Measurements from ENCODE around the gene ZNF606. TPM values are rescaled to one million over a fixed set of nuclear protein-coding genes. Genes with fewer than 3 reads are reported as not detected.

Gene ZNF606
- total RNA-seq, 1 donor from 2014 or later = 48.7 TPM

DNA sequence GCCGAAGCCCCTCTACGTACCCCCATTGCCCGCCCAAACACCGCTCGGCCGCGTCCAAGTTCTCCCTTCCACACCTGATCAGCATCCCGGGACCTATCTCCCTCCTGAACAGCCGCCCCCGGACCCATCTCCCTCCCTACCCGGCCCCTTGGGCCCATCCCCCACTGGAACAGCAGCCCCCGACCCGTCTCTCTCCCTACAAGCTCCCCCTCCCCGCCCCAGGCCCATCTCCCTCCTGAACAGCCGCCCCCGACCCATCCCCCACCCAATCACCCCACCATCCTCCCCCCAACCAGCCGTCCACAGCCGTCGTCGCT is 31.8 kb upstream of the ZNF606 start:
- Histone ChIP-seq H2AFZ (replicated peaks) (no peak overlapping the region), H3K4me1 (peaks cover 14% of the 10 kb centered on the region), H3F3A (ENCODE audit: low read depth) (peaks cover 28% of the 10 kb centered on the region), H3K36me3 (no peaks in the 10 kb centered on the region), H3K79me2 (ENCODE audit: low read depth) (no peaks in the 10 kb centered on the region), H3K9ac (peak overlapping the region; percentile 68), H4K20me1 (ENCODE audit: low read depth) (no peaks in the 10 kb centered on the region), H3K4me3 (peak overlapping the region; percentile 67), H3K27me3 (peaks cover 6% of the 10 kb centered on the region), H3K9me3 (ENCODE audit: low read depth) (no peaks in the 10 kb centered on the region), H3K27ac (peak overlapping the region; percentile 41), H3K4me2 (peak overlapping the region; percentile 86)
- DNase-seq (ENCODE audit: low spot score) = peak; percentile 51
- Mint-ChIP-seq H3K27me3 (ENCODE audit: insufficient read depth, low read depth) (peaks cover 9% of the 10 kb centered on the region), H3K9me3 (peaks cover 56% of the 10 kb centered on the region), H3K4me3 (no peak overlapping the region), H3K4me1 (peaks cover 2% of the 10 kb centered on the region), H3K27ac (no peak overlapping the region), H3K36me3 (peaks cover 12% of the 10 kb centered on the region)
- no peak for TF ChIP-seq EZH2phosphoT487 (IDR thresholded peaks at IDR 0.05)
- no peak for TF ChIP-seq EZH2 (IDR thresholded peaks at IDR 0.05)

DNA sequence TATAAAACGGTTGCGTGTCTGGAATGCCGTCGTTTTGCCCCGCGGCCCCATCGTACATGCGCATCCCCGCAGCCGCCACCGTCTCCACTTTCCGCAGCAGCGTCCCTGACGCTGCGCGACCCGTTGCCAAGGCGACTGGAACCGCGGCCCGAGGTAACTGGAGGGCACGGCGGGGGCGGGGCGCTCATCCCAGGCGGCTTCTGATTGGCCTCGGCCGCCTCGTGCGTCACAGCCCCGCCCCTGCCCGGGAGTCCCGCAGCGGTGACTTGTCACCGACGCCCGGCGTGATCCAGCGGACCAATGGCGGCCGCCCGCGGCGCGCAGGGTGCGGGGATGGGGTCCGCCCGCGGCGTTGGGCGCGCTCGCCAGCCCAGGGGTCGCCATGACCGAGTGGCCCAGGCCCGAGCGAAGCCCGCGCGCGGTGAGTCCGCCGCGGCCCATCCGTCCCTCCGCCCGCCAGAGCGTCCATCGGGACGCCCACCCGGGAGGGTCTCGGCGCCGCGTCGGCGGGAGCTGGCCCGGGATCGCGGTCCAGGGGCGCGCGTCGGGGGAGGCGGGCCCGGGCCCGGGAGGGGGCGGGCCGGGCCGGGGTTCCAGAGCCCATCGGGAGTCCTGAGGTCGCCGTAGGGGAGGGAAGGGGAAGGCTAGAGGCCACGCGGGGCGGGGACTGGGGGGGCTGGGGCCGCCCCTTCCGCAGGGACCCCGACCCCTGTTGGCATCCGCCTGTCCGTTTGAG is 31.3 kb upstream of the ZNF606 start, which contains the start of gene ZSCAN1:
ZSCAN1 (plus strand) TSS at position 285 of the 736 bp plus-strand sequence. CDS start 3,812 bp downstream, outside the sequence.
- no peaks in the 10 kb centered on the region for H3K79me2 ChIP-seq (ENCODE audit: low read depth)
- no peaks in the 10 kb centered on the region for H3K9me3 ChIP-seq (ENCODE audit: low read depth)
- peak within 1 kb of the TSS; percentile 67 for H3K4me3 ChIP-seq
- peak within 1 kb of the TSS; percentile 68 for H3K9ac ChIP-seq
- H3F3A ChIP-seq (ENCODE audit: low read depth) = peaks cover 23% of the 10 kb centered on the region
- peak within 1 kb of the TSS; percentile 41 for H3K27ac ChIP-seq
- peaks cover 6% of the 10 kb centered on the region for H3K27me3 ChIP-seq
- Mint-ChIP-seq H3K27ac (no peak within 1 kb of the TSS), H3K27me3 (ENCODE audit: insufficient read depth, low read depth) (peaks cover 9% of the 10 kb centered on the region), H3K36me3 (peaks cover 12% of the 10 kb centered on the region), H3K4me1 (peaks cover 2% of the 10 kb centered on the region), H3K4me3 (peak within 1 kb of the TSS; percentile 85), H3K9me3 (peaks cover 56% of the 10 kb centered on the region)
- TF ChIP-seq EZH2 (IDR thresholded peaks at IDR 0.05) (no peak), EZH2phosphoT487 (IDR thresholded peaks at IDR 0.05) (no peak), CTCF (IDR thresholded peaks at IDR 0.05) (no peak)
- peak within 1 kb of the TSS; percentile 86 for H3K4me2 ChIP-seq
- peak; percentile 99 for DNase-seq (ENCODE audit: low spot score)
- H3K36me3 ChIP-seq = no peaks in the 10 kb centered on the region
- no peaks in the 10 kb centered on the region for H4K20me1 ChIP-seq (ENCODE audit: low read depth)
- H2AFZ ChIP-seq (replicated peaks) = no peak within 1 kb of the TSS
- H3K4me1 ChIP-seq = peaks cover 11% of the 10 kb centered on the region

GRCh38 chr19:58024661-58025060 is 22.0 kb upstream of the ZNF606 start:
- no peaks in the 10 kb centered on the region for H3K9me3 ChIP-seq (ENCODE audit: low read depth)
- H3K4me1 ChIP-seq = no peaks in the 10 kb centered on the region
- peaks cover 69% of the 10 kb centered on the region for H3K9me3 Mint-ChIP-seq
- H3K79me2 ChIP-seq (ENCODE audit: low read depth) = no peaks in the 10 kb centered on the region
- H3K4me3 Mint-ChIP-seq = no peak overlapping the region
- no peak overlapping the region for H3K27ac Mint-ChIP-seq
- no peak overlapping the region for H2AFZ ChIP-seq (replicated peaks)
- H3K9ac ChIP-seq = no peak overlapping the region
- peaks cover 2% of the 10 kb centered on the region for H3K27me3 Mint-ChIP-seq (ENCODE audit: insufficient read depth, low read depth)
- TF ChIP-seq CTCF (IDR thresholded peaks at IDR 0.05) = no peak
- TF ChIP-seq EZH2phosphoT487 (IDR thresholded peaks at IDR 0.05) = no peak
- TF ChIP-seq EZH2 (IDR thresholded peaks at IDR 0.05) = no peak
- no peak overlapping the region for H3K4me3 ChIP-seq
- no peaks in the 10 kb centered on the region for H3K36me3 ChIP-seq
- H3K4me2 ChIP-seq = no peak overlapping the region
- H3F3A ChIP-seq (ENCODE audit: low read depth) = no peaks in the 10 kb centered on the region
- no peaks in the 10 kb centered on the region for H4K20me1 ChIP-seq (ENCODE audit: low read depth)
- H3K36me3 Mint-ChIP-seq = peaks cover 9% of the 10 kb centered on the region
- H3K4me1 Mint-ChIP-seq = no peaks in the 10 kb centered on the region
- no peak for DNase-seq (ENCODE audit: low spot score)
- H3K27ac ChIP-seq = no peak overlapping the region
- H3K27me3 ChIP-seq = no peaks in the 10 kb centered on the region

DNA sequence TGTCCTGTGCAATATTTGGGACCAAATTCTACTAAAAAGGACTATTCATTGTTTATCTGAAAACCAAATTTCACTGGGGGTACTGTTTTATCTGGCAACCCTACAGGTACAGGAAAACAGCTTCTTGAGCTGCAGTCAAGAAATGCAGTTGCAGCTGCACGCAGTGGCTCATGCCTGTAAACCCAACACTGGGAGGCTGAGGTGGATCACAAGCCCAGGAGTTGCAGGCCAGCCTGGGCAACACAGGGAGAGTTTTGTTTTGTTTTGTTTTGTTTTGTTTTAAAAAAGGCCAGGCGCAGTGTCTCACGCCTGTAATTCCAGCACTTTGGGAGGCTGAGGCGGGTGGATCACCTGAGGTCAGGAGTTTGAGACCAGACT is 19.7 kb upstream of the ZNF606 start:
- no peak overlapping the region for H3K27ac ChIP-seq
- TF ChIP-seq EZH2phosphoT487 (IDR thresholded peaks at IDR 0.05) (no peak), EZH2 (IDR thresholded peaks at IDR 0.05) (no peak), CTCF (IDR thresholded peaks at IDR 0.05) (no peak)

More for the DNA sequence above, 19.7 kb upstream of the ZNF606 start:
- no peaks in the 10 kb centered on the region for H3K4me1 ChIP-seq
- Mint-ChIP-seq H3K27me3 (ENCODE audit: insufficient read depth, low read depth) (peaks cover 5% of the 10 kb centered on the region), H3K4me1 (no peaks in the 10 kb centered on the region), H3K36me3 (peaks cover 7% of the 10 kb centered on the region), H3K27ac (no peak overlapping the region), H3K9me3 (peaks cover 69% of the 10 kb centered on the region), H3K4me3 (no peak overlapping the region)
- no peak overlapping the region for H2AFZ ChIP-seq (replicated peaks)
- no peaks in the 10 kb centered on the region for H3K79me2 ChIP-seq (ENCODE audit: low read depth)
- no peak overlapping the region for H3K4me2 ChIP-seq
- no peaks in the 10 kb centered on the region for H3K27me3 ChIP-seq
- H3K9me3 ChIP-seq (ENCODE audit: low read depth) = no peaks in the 10 kb centered on the region
- H4K20me1 ChIP-seq (ENCODE audit: low read depth) = no peaks in the 10 kb centered on the region
- H3K4me3 ChIP-seq = no peak overlapping the region
- no peaks in the 10 kb centered on the region for H3F3A ChIP-seq (ENCODE audit: low read depth)
- H3K9ac ChIP-seq = no peak overlapping the region
- DNase-seq (ENCODE audit: low spot score) = no peak
- no peaks in the 10 kb centered on the region for H3K36me3 ChIP-seq
